Activated CD8-positive, alpha-beta memory T cell treated with anti-CD3 and anti-CD28 coated beads, Interleukin-2, amount 50 U/mL, for 24 hours (primary cell): ENCODE measurements around the gene CHCHD6.

Experiments
- DNase-seq: peaks from one replicate; pipeline ENCODE4 v3.0.0-alpha.2; 2020; ENCODE audit errors: extremely low read depth

Gene CHCHD6

DNA sequence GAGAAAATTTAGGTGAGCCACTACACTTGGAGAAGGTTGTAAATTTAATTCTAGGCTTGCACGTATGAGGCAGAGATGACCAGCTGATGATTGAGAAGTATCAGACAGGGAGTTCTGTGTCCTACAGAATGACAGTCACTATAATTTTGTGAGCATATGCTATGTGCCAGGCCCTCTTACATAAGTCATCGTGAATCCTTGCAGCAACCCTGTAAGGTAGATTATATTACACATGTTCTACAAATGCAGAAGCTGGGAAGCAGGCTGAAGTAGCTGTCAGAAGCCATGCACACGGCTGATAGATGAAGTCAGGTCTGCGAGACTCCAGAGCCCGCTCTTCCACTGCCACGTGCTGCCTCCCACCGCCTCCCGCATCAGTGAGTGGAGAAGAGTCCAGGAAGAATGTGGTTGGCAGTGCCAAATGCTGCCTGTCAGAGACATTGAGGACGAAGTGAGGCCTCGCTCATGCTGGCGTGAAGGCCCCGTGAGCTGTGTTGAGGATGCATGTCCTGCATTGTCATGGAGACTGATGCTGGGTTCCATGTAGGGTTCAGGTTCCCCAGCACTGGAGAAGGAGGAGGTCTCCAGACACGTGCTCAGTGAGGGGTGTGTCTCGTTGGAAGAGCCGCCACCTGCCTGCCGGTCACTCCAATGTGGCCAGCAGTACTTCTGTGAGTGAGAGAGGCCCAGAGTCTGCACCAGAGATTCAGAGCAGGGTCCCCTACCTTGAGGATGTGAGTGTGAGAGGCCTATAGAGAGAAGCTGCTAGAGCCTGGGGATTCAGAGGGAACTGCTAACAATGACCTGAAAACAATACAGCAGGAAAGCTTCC lies 155.6 kb downstream of the CHCHD6 start:
- DNase-seq, result no peak

DNA sequence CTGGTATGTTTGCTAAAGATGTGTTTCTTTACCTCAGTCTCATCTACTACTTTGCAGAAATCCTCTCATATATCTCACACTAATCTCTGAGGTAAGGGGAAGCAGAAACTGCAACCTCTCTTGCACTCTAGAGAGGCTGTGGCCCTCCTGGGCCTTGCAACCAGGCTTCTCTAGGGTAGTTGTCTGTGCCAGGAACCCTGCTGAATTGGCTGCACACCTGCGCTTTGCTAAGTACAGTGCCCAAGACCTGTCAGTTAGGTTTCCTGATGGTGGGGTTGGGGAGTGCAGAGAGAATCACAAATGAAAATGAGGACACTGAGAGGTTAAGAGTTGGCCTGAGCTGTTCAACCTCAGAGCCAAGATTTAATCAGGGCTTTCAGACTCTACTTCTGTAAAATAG lies 161.7 kb downstream of the CHCHD6 start:
- DNase-seq, result no peak

DNA sequence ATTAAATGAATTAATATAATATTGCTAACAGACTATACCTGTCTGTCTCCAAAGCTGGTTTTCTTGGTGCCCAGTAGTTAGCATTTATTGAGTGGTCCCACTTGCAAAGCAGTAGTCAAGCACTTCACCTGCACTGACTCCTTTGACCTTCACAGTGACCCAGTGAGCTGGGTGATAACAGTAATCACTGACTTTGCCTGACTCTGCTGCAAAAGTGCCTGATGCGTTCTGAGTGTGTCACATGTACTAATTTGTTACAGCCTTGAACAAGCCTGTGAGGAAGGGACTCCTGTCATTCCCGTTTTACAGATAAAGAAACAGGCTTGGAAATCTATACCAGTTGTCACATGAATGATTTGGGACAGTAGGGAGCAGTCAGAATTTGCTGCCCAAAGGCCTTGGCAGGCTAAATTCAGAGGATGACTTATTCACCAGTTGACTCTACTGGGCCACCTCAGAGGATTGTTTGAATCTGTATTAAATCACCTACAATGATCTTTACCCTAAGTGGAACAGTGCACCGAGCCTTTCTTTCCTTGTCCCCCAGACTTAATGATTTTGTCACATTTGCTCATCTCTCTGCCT lies 162.2 kb downstream of the CHCHD6 start:
- no peak for DNase-seq

DNA sequence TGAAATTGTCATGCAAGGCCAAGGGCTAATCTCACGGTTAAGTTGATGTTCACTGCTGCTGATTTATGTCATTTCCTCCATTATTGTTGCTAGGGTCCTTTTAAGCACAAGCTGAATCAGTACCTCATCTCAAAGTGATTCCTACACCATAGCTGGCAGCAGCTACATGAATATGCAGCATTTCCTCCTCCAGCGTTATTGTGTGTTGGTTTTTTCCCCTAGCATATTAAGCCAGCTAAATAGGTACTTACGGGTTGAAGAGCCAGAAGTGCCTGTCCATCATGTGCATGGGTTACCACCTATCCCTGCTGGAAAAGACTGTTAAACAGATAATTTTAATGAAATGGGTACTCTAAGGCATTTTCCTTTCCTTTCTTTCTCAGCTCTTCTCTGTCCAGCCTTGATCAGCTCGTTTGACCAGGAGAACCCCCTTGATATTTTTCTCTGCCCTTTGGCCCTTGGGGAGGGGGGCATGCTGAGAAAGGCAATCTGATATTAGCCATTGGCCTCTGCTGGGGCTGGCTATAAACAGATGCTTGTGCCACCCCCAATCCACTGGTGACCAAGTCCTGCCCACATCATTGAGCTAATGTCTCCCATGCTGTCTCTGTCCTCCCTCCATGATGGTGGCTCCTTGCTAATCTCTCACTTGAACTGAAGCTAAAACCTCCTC lies 163.3 kb downstream of the CHCHD6 start:
- no peak for DNase-seq

DNA sequence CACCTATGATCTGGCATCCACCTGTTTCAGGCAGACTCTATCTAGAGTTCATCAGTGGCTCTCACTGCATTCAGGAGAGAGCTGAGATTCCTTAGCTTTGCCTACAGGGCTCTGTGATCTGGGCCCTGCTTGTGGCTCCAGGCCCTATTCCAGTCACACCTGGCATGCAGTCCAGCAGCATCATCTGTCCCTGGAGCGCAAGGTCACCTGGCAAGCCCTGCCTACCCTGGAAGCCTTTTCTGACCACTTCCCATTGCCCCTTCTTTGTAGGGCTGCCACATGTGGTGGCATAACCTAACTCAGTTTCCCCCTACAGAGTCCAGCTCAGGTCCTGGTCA lies 163.8 kb downstream of the CHCHD6 start:
- DNase-seq, result no peak

DNA sequence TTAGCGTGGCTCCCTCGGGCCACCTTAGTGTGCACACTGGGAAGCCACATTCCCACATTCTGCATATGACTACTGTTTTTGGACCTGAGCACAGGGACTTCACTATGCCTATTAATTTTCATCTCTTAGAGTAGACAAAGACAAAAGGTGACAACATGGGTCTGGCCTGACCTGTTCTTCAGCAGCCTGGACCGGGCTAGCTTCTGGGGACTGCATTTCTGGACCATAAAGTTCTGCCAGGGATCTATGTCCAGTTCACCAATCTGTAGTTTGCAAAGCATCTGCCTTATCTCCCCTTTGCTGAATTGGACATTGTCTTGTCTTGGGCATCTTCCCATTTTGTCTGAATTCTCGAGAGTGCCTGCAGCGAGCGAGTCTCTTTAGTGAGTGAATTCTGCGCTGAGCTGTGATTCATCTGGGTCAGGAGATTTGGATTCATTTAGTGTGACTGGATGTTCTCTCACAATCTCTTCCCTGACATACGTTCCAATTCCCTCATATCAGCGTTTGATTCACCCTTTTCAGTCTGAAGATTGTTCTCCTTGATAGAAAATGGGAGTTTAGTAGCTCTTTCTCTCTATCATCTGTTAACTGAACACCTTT lies 166.7 kb downstream of the CHCHD6 start:
- DNase-seq, result no peak

DNA sequence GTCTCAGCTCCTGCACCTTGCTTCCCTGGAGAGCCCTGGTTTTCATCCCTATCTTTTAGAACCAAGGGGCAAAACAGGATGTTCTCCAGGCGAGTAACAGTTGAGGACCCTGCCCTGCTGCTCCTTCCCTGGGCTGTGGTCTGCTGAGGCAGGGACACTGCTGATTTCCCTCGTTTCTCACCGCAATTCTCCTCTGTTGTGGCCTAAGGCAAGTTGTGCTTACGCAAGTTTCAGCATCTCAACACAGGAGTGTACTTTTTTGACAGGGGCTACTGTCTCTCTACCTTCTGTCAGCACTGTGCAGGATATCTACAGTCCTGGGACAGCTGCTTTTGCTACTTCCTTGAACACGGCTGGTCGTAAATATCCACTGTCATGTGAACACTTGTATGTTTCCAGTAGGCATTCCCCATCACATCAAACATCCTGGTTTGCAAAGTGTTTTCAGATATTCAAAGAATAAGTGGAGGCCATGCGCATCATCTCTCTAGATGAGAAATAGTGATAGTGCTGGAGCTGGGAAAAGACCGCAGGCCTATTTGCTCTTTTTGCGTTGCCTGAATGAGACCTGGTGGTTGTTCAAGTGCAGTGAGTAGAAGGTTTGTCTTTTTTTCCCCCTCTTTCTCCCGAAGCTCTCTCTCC lies 168.8 kb downstream of the CHCHD6 start:
- no peak for DNase-seq

DNA sequence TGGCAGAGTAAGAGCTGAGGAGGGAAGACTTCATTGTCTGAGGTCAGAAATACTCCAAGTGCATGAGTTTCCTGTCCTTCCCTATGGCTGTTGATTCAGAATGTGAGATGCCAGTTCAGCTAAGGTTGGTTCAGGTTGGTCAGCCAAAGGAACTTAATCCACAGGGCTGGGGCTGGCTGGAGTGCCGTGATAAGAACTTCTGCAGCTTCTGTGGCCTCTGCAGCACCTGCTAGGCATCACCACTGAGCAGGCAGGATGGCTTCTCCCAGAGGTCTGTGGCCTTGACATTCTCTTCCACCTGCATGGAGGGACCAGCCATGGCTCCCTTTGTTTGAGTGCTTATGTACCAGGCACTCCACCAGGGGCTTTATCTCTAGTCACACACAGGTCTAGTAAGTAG lies 169.4 kb downstream of the CHCHD6 start:
- no peak for DNase-seq

DNA sequence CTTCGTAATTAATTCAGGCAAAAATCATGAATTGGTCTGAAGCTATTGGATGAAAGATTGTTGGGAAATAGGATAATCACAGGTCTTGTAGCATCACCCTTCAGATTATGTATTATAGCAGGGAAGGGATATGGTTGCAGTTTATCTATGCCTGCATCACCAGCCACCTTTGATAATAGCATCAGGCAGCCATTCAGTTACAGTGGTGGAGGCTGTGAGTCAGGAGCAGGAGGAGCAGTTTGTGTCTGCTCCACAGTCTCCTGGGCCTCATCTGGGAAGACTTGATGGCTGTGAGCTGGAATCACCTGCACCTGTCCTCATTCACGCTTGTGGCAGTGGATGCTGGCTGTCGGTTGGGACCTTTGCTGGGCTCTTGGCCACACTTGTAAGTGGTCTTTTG lies 174.6 kb downstream of the CHCHD6 start:
- no peak for DNase-seq

DNA sequence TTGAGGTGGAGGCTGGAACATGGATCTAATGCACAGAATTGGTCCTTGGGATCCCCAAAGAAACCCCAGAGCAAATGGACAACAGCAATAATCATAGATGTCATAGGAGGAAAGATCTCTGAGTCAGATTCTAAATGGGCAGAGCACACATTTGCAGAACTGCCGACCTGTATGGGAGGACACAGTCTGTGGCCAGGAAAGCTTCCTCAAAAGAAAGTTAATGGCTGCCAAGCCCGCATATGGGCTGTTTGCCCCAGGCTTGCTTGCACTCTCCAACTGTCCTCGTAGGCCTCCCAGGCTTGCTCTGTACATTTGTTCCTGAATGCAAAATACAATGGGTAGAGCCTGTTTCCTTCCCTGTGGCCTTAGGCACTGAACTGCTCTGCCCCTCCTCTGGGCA lies 176.9 kb downstream of the CHCHD6 start:
- no peak for DNase-seq

DNA sequence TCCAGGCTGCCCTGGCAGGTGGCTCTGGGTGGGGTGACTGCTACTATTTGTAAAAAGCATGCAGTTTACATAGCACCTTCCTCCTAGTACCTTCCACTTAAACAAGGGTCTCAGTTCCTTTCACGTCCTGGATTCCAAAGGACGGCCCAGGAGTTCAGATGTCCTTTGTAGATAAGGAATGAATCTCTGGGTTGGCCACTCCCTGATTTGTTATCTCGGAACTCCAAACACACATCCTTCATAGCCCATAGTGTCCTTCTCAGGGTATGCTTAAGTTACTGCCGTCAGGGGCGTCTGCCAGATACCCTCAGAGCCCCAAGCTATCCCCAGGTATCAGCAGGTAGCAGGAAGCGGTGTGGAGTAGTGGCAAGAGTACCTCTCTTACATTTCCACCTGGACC lies 177.8 kb downstream of the CHCHD6 start:
- no peak for DNase-seq

DNA sequence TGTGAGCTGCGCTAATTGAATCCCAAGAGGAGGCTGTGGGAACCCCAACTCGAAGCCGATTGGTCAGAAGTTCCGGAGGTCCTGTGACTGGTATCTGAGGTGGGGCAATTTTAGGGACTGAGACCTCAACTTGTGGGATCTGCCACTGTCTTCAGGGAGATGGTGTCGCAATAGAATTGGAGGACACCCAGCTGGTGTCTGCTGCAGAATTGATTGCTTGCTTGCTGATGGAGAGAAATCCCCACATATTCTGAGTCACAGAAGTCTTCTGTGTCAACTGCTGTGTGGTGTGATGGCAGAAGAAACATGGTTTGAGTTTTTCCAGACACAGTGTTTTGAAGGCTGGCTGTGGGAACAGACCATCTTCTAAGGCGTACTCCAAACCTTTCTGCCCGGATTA lies 179.2 kb downstream of the CHCHD6 start:
- no peak for DNase-seq

DNA sequence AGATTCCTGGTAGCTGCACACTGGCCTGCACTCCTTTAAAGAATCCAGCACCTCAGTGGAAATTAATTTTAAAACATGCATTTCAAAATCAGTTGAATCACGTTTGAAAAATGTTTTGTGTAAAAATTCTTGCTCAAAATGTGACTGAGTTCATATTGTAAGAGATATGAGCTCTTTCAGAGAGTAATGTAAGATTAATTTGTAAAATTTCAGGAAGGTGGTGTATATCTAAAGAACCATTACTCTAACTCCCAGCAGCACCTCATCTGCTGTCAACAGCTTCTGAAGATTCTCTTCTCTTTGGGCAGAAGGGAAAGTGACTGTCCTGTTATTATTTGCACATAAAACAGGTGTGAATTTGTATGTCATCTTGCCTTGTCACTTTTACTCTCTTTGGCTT lies 181.4 kb downstream of the CHCHD6 start:
- DNase-seq, result no peak

DNA sequence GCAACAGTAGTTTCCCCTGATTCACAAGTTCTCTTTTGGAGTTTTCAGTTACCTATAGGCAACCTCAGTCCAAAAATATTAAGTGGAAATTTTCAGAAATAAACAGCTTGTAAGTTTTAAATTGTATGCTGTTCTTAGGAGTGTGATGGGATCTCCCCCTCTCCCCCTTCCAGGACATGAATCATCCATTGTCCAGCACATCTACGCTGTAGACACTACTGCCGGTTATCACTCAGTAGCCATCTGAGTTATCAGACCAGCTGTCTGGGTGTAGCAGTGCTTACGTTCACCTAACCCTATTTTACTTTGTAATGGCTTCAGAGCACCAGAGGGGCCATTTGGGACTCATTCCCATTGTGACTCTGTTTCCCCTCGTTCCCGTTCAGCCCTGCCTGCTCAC lies 182.2 kb downstream of the CHCHD6 start:
- no peak for DNase-seq

DNA sequence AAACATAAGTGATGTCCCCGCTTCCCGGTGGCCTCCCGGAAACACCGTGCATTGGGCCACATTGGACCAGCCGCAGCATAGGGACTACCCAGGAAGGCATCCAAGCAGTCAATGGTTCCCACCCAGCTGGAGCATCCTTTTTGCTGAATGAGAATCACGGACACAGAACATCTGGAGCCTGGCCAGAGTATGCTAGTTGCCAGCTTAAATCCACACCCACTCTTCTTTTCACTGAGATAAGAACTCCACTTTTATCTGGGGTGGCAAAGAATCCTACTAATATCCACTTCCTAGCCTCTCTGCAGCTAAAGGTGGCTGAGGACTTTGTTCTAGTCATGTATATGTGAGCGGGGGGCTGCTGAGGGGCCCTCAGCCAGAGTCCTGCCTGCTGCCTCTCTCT lies 183.6 kb downstream of the CHCHD6 start:
- no peak for DNase-seq

DNA sequence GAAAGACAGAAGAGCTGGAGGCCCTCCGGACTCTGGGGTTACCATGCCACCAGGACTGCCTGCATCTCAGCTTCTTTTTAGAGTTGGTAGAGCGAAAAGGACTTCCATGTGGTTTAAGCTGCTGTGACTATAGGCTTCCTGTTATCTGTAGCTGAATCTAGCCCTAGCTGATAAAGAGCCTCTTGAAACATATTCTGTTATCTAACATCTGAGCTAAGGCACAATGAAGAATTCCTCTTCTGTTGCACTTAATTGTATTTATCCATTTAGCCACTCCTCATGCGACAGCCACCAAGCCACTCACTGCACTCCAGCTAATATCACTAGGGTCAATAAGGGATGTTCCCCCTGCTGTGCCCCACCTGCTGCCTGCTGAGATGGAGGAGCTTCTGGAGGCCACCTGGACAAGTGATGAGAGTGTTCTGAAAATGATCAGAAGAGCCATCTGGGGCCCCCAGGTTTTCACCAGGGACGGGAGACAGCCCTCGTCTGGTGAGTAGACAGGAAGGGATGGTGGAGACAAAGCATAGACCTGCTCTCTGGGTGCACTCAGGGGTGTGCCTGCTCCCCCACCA lies 184.2 kb downstream of the CHCHD6 start:
- DNase-seq, result no peak

DNA sequence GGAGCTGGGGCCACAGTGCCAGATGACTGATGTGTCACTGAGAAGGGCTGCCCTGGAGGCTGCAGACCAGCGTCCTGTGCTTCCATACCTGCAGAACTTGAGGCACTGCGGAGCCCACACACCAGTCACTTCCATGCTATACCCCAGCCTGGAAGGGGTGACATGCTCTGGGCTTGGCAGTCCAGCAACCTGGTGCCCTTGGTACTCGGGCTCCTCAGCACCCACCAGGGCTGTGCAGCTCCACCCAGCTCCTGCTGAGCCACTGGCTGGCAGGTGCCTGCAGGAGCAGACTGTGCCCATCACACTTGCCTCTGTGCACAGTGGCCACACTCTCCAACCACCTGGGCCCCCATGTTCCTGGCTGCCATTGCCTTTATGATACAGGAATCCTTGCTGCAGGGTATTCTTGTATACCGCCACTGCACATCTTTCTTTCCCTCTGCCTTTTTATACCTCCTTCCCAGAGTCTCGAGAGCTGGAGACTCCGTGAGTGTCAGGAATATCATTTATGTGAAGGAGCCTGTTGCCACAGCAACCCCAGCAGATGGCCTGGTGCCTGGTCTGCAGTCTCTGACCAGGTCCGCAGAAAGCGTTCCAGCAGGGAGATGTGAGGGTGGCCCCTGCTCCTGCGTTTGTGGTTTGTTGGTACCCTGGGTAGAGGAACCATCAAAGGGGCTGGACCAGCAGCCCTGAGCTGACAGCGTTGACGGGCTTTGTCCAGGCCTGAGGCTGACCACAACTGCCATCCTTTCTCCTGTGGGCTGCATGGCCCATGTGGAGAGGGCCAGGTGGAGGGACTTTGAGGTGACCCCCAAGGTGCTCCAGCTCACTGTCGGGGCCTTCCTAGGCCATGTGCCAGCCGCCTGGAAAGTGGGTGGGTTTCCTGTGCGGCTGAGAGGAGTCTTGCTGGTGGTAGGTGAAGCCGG lies 185.5 kb downstream of the CHCHD6 start:
- no peak for DNase-seq

DNA sequence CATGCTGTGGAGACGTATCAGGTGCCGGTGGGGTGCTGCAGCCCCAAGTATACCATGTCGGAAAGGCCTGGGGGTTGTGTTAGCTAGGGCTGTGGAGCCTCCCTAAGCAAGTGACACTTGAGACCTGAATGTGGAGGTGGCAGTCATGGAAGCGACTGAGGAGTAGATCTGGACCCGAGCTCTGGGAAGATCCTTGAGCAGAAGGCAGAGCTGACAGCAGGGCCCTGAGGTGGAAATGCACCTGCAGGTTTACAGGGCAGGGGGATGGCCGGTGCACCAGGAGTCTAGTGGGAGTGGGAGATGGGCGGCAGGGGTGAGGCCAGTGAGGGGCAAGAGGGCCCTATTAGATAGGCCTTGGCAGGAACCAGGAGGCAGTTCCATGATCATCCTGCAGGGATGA lies 187.1 kb downstream of the CHCHD6 start:
- no peak for DNase-seq

DNA sequence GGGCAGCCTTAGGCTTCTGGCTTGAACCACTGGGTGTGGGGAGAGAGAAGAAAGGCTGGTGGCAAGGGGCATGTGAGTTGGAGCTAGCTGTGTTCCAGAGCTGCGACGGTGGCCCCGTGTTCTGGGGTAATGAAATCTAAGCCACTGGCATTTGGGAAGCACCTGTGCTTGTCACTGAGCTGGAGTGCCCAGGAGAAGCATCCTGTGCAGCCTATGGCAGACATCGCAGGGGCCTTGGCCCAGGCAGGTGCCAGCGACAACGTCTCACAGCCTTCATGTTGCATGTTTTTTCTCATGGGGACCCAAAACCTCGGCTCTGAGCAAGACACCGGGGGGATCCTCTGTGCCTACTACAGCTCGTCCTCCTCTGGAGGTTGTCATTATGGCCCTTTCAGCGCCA lies 187.8 kb downstream of the CHCHD6 start:
- no peak for DNase-seq

DNA sequence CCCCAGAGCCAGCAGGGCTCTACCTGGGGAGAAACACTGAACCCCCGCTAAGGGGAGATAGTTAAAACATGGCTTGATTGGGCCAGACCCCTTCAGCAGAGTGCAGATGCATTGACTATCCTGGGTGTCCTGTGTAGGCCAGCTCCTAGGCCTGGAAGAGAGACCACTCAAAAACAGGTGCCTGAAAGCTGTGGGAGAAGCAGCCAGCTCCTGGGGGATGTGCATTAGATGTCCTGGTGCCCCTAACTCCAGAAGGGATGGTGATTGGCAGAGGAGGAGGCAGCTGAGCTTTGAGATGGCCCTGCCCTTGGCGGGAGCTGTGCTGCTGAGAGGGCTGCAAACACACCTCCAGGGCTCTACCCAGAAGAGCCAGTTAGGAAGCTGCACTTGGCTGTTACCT lies 189.6 kb downstream of the CHCHD6 start:
- DNase-seq, result no peak

DNA sequence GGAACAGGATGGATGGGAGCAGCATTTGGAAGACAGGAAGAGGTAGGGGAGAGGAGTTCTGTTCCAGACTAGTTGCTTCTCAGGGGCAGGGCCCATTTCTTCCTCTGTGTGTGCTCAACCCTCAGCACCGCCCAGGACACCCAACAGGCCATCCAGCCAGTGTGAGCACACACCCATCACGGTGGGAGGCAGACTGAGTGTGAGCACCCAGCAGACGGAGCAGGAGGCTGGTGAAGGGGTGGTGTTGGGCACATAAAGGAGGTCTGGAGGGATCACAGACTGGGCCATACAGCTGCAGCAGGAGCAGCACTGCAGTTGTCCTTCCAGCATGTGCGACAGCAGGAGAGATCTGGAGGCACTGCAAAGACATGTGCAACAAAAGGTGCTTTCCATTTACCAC lies 190.4 kb downstream of the CHCHD6 start:
- DNase-seq, result no peak
